ENCODE measurements around the gene GSK3A. TPM values are rescaled to one million over a fixed set of nuclear protein-coding genes. Genes with fewer than 3 reads are reported as not detected.
A peak's percentile ranks its signal among the peaks of the same experiment; 100 is the strongest.

The GSK3A gene
- total RNA-seq, 5 donors from 2014 or later (not counting 1 experiment from before 2014, with no cell fraction given), result 21.4 to 45.8 (median 38.1) TPM

DNA sequence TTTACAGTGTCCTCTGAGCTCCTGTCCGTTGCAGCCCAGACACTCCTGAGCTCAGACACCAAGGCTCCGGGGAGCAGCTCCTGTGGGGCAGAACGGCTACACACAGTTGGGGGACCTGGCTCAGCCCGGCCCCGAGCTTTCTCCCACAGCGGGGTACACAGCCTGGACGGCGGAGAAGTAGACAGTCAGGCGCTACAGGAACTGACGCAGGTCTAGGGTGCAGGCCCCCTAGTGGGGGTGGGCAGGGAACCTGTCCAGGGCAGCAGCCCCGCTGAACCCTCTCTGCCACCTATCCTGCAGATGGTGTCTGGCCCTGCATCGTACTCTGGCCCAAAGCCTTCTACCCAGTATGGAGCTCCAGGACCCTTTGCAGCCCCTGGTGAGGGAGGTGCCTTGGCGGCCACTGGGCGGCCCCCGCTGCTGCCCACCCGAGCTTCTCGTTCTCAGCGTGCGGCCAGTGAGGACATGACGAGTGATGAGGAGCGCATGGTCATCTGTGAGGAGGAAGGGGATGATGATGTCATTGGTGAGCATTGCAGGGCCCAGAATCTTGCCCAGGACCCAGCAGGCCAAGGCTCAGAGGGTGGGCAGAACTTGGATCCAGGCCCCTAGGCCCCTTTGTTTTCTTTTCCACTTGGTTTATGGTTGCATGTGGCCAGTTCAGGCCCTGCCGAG is 46.6 kb upstream of the GSK3A start:
- H3K9me3 ChIP-seq, result no peaks in the 10 kb centered on the region
- no peak for ATAC-seq (replicated peaks in 1 of 4)
- peaks cover 26 to 68% of the 10 kb centered on the region in 2 donors for H3K36me3 ChIP-seq (ENCODE audit: control insufficient read depth in 2 of 2, extremely low read depth in 1 of 2, insufficient read depth in 1 of 2, low read length in 1 of 2)
- Mint-ChIP-seq H3K27me3 (no peaks in the 10 kb centered on the region), H3K4me3 (no peak overlapping the region), H3K36me3 (peaks cover 13% of the 10 kb centered on the region), H3K4me1 (peaks cover 21 to 27% (median 27%) of the 10 kb centered on the region in 3 donors), H3K27ac (no peak overlapping the region), H3K9me3 (no peaks in the 10 kb centered on the region)
- H3K27ac ChIP-seq (ENCODE audit: low read length), result no peak overlapping the region
- H3K4me1 ChIP-seq (ENCODE audit: control insufficient read depth in 1 of 2, extremely low read depth in 1 of 2, insufficient read depth in 2 of 2, low read length in 2 of 2), result peaks cover 7 to 42% of the 10 kb centered on the region in 2 experiments
- ChIA-PET POLR2A (no interaction called here), CTCF (interaction anchor here in 1 of 2 donors (0.6 kb wide), 1 partner anchor 162 kb away, joined by 3 read pairs; no protein-coding TSS in a partner anchor)
- no peak for DNase-seq
- no peak overlapping the region for H3K4me3 ChIP-seq (ENCODE audit: control insufficient read depth in 1 of 2, extremely low read depth in 1 of 2, low read length in 1 of 2)
- H3K27me3 ChIP-seq (replicated peaks in 1 of 2; ENCODE audit: control insufficient read depth in 2 of 2, extremely low read depth in 1 of 2, insufficient read depth in 2 of 2, low read length in 1 of 2), result no peaks in the 10 kb centered on the region
- WGBS (ENCODE audit: insufficient coverage), result 96% methylated on average over 16 of the region's 22 CpGs

DNA sequence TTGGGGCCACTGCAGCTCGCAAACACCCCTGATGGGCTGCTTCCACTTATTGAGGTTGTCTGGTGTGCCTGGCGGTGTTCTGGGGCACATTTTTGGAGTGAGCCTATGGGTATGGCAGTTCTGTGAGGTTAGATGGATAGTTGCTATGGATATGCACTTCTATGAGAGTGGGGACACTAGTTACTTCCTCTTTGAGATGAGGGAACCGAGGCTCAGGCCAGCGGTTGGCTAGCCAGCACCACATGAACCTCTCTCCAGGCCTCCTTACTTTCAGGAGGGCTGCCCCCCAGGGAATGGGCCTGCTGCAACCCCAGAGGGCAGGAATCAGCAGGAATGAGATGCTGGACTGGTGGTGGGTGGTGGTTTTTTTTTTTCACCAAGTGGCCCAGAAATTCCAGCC is 46.0 kb upstream of the GSK3A start:
- Mint-ChIP-seq H3K27ac (no peak overlapping the region), H3K4me3 (no peak overlapping the region), H3K9me3 (no peaks in the 10 kb centered on the region), H3K27me3 (no peaks in the 10 kb centered on the region), H3K36me3 (peaks cover 11% of the 10 kb centered on the region), H3K4me1 (peaks cover 21 to 27% (median 27%) of the 10 kb centered on the region in 3 donors)
- ATAC-seq (replicated peaks in 1 of 4), result no peak
- no peak for DNase-seq
- POLR2A ChIA-PET, result no interaction called here
- no peaks in the 10 kb centered on the region for H3K27me3 ChIP-seq (replicated peaks in 1 of 2; ENCODE audit: control insufficient read depth in 2 of 2, extremely low read depth in 1 of 2, insufficient read depth in 2 of 2, low read length in 1 of 2)
- H3K36me3 ChIP-seq (ENCODE audit: control insufficient read depth in 2 of 2, extremely low read depth in 1 of 2, insufficient read depth in 1 of 2, low read length in 1 of 2), result peaks cover 22 to 62% of the 10 kb centered on the region in 2 donors
- H3K9me3 ChIP-seq, result no peaks in the 10 kb centered on the region
- H3K27ac ChIP-seq (ENCODE audit: low read length), result no peak overlapping the region
- CTCF ChIA-PET, result interaction anchor here in 1 of 2 donors (0.6 kb wide), 1 partner anchor 161 kb away, joined by 3 read pairs; no protein-coding TSS in a partner anchor
- H3K4me1 ChIP-seq (ENCODE audit: control insufficient read depth in 1 of 2, extremely low read depth in 1 of 2, insufficient read depth in 2 of 2, low read length in 2 of 2), result peaks cover 7 to 42% of the 10 kb centered on the region in 2 experiments
- no peak overlapping the region for H3K4me3 ChIP-seq (ENCODE audit: control insufficient read depth in 1 of 2, extremely low read depth in 1 of 2, low read length in 1 of 2)
- 100% methylated on average over 1 of the region's 4 CpGs for WGBS (ENCODE audit: insufficient coverage)

DNA sequence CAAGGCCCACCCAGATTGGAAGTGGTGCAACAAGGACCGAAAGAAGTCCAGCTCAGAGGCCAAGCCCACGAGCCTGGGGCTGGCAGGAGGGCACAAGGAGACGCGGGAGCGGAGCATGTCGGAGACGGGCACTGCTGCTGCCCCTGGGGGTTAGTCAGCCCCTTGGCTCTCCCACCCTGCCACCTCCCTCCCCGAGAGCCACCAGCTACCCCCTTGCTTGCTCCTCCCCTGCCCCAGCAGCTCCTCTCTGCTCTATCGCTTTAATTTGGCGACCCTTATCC is 45.4 kb upstream of the GSK3A start:
- Histone ChIP-seq H3K4me1 (ENCODE audit: control insufficient read depth in 1 of 2, extremely low read depth in 1 of 2, insufficient read depth in 2 of 2, low read length in 2 of 2) (peaks cover 13 to 48% of the 10 kb centered on the region in 2 experiments), H3K4me3 (ENCODE audit: control insufficient read depth in 1 of 2, extremely low read depth in 1 of 2, low read length in 1 of 2) (no peak overlapping the region), H3K27ac (ENCODE audit: low read length) (no peak overlapping the region), H3K9me3 (no peaks in the 10 kb centered on the region), H3K27me3 (replicated peaks in 1 of 2; ENCODE audit: control insufficient read depth in 2 of 2, extremely low read depth in 1 of 2, insufficient read depth in 2 of 2, low read length in 1 of 2) (no peaks in the 10 kb centered on the region), H3K36me3 (ENCODE audit: control insufficient read depth in 2 of 2, extremely low read depth in 1 of 2, insufficient read depth in 1 of 2, low read length in 1 of 2) (peaks cover 22 to 56% of the 10 kb centered on the region in 2 donors)
- Mint-ChIP-seq H3K36me3 (peaks cover 8% of the 10 kb centered on the region), H3K27ac (peak overlapping the region in 1 of 2 donors; percentile 27), H3K27me3 (no peaks in the 10 kb centered on the region), H3K4me3 (no peak overlapping the region), H3K4me1 (peaks cover 21 to 27% (median 27%) of the 10 kb centered on the region in 3 donors), H3K9me3 (no peaks in the 10 kb centered on the region)
- 100% methylated on average over 7 of the region's 10 CpGs for WGBS (ENCODE audit: insufficient coverage)
- CTCF ChIA-PET, result no interaction called here
- DNase-seq (no peak), ATAC-seq (replicated peaks in 1 of 4) (no peak)
- POLR2A ChIA-PET, result no interaction called here

DNA sequence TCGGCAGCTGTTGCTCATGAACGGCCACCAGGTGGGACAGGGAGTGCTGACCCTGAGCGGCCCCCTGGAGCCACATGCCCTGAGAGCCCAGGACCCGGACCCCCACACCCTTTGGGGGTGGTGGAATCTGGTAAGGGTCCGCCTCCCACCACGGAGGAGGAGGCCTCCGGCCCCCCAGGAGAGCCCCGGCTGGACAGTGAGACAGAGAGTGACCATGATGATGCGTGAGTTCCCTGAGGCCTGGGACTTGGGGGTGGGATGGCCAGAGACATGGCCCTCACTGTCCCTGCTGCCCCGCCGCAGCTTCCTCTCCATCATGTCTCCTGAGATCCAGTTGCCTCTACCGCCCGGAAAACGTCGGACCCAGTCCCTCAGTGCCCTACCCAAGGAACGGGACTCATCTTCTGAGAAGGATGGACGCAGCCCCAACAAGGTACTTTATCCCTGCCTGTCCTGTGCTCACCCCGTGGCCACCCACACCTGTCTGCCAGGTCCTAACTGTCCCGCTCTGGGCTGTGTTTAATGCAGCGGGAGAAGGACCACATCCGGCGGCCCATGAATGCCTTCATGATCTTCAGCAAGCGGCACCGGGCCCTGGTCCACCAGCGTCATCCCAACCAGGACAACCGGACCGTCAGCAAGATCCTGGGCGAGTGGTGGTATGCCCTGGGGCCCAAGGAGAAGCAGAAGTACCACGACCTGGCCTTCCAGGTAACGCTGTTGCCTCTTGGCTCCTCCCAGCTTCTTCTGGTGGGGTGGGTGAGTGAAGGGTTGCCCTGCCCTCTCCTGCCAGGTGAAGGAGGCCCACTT is 44.8 kb upstream of the GSK3A start:
- no peak overlapping the region for H3K27ac ChIP-seq (ENCODE audit: low read length)
- no peaks in the 10 kb centered on the region for H3K9me3 Mint-ChIP-seq
- H3K4me3 Mint-ChIP-seq, result no peak overlapping the region
- H3K36me3 ChIP-seq (ENCODE audit: control insufficient read depth in 2 of 2, extremely low read depth in 1 of 2, insufficient read depth in 1 of 2, low read length in 1 of 2), result peaks cover 22 to 51% of the 10 kb centered on the region in 2 donors
- ChIA-PET POLR2A (no interaction called here), CTCF (no interaction called here)
- DNase-seq (no peak), ATAC-seq (replicated peaks in 1 of 4) (no peak)
- H3K27me3 Mint-ChIP-seq, result no peaks in the 10 kb centered on the region
- no peak overlapping the region for H3K4me3 ChIP-seq (ENCODE audit: control insufficient read depth in 1 of 2, extremely low read depth in 1 of 2, low read length in 1 of 2)
- H3K36me3 Mint-ChIP-seq, result peaks cover 8% of the 10 kb centered on the region
- peaks cover 26 to 27% (median 27%) of the 10 kb centered on the region in 3 donors for H3K4me1 Mint-ChIP-seq
- H3K27me3 ChIP-seq (replicated peaks in 1 of 2; ENCODE audit: control insufficient read depth in 2 of 2, extremely low read depth in 1 of 2, insufficient read depth in 2 of 2, low read length in 1 of 2), result no peaks in the 10 kb centered on the region
- peaks cover 17 to 54% of the 10 kb centered on the region in 2 experiments for H3K4me1 ChIP-seq (ENCODE audit: control insufficient read depth in 1 of 2, extremely low read depth in 1 of 2, insufficient read depth in 2 of 2, low read length in 2 of 2)
- no peaks in the 10 kb centered on the region for H3K9me3 ChIP-seq
- peak overlapping the region in 1 of 2 donors; percentile 75 for H3K27ac Mint-ChIP-seq
- 97% methylated on average over 26 of the region's 30 CpGs for WGBS (ENCODE audit: insufficient coverage)

DNA sequence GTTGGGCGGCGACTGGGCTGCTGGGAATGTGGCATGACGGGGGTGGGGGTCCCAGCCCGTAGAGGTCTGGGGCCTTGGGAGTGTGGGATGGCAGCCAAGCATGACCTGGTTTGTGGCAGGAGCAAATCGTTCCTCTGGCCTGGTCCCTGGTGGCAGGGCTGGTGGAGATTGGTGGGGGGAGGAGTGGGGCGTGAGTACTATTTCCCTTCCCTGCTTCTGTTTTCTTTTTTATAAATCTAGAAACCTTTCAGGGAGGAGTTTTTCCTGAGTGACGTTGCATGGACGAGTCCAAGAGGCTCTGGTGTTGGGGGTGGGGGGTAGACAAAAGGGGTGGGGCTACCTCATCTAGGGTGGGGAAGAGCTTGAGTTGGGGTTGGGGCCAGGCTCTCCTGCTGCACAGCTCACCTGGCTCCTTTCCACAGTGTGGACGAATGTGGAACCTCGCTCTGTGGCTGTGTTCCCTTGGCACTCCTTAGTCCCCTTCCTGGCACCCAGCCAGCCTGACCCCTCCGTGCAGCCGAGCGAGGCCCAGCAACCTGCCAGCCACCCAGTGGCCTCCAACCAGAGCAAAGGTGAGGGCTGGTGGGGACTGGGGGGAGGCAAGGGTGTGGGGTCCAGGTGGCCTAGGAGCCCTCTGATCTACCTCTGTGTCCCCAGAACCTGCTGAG is 44.1 kb upstream of the GSK3A start:
- CTCF ChIA-PET, result no interaction called here
- Mint-ChIP-seq H3K4me3 (peak overlapping the region in 2 of 3 donors; percentile 31 to 91), H3K27ac (peak overlapping the region; percentile 87 to 91), H3K27me3 (no peaks in the 10 kb centered on the region), H3K4me1 (peaks cover 22 to 29% (median 22%) of the 10 kb centered on the region in 3 donors), H3K9me3 (no peaks in the 10 kb centered on the region), H3K36me3 (peaks cover 3% of the 10 kb centered on the region)
- POLR2A ChIA-PET, result no interaction called here
- Histone ChIP-seq H3K36me3 (ENCODE audit: control insufficient read depth in 2 of 2, extremely low read depth in 1 of 2, insufficient read depth in 1 of 2, low read length in 1 of 2) (peaks cover 22 to 48% of the 10 kb centered on the region in 2 donors), H3K4me1 (ENCODE audit: control insufficient read depth in 1 of 2, extremely low read depth in 1 of 2, insufficient read depth in 2 of 2, low read length in 2 of 2) (peaks cover 21 to 54% of the 10 kb centered on the region in 2 experiments), H3K4me3 (ENCODE audit: control insufficient read depth in 1 of 2, extremely low read depth in 1 of 2, low read length in 1 of 2) (no peak overlapping the region), H3K27ac (ENCODE audit: low read length) (no peak overlapping the region), H3K27me3 (replicated peaks in 1 of 2; ENCODE audit: control insufficient read depth in 2 of 2, extremely low read depth in 1 of 2, insufficient read depth in 2 of 2, low read length in 1 of 2) (no peaks in the 10 kb centered on the region), H3K9me3 (no peaks in the 10 kb centered on the region)
- ATAC-seq (replicated peaks in 1 of 4) (no peak), DNase-seq (no peak)
- 89% methylated on average over 7 of the region's 13 CpGs for WGBS (ENCODE audit: insufficient coverage)

DNA sequence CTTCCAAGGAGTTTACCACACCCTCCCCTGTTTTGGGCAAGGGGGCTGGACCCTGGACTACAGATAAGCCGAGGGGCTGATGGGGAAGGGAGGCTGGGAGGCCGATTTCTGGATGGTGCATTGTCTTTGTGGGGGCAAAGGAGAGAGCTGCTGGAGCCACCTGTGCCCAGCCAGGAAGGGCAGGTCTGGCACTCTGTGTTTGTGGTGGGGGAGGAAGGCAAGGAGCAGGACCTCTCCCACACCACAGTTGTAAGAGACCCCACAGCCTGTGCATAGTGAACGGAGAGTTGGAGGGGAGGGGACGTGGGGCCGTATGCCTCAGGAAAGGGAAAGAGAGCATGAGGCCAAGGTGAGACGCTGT is 43.6 kb upstream of the GSK3A start:
- no peaks in the 10 kb centered on the region for H3K27me3 Mint-ChIP-seq
- DNase-seq, result no peak
- H3K4me3 ChIP-seq (ENCODE audit: control insufficient read depth in 1 of 2, extremely low read depth in 1 of 2, low read length in 1 of 2), result no peak overlapping the region
- POLR2A ChIA-PET, result interaction anchor here in 1 of 2 donors (0.6 kb wide), 1 partner anchor 44 kb away, joined by 3 read pairs; the partner anchor contains the start of gene GSK3A
- no peaks in the 10 kb centered on the region for H3K9me3 ChIP-seq
- H3K27me3 ChIP-seq (replicated peaks in 1 of 2; ENCODE audit: control insufficient read depth in 2 of 2, extremely low read depth in 1 of 2, insufficient read depth in 2 of 2, low read length in 1 of 2), result no peaks in the 10 kb centered on the region
- H3K4me3 Mint-ChIP-seq, result peak overlapping the region; percentile 10 to 91 (median 88)
- peak overlapping the region; percentile 87 to 91 for H3K27ac Mint-ChIP-seq
- peaks cover 3% of the 10 kb centered on the region for H3K36me3 Mint-ChIP-seq
- no peak for ATAC-seq (replicated peaks in 1 of 4)
- CTCF ChIA-PET, result interaction anchor here in 1 of 2 donors (1.3 kb wide), 1 partner anchor 43 kb away, joined by 5 read pairs; the partner anchor contains the start of gene GSK3A
- 90% methylated on average over 4 of the region's 6 CpGs for WGBS (ENCODE audit: insufficient coverage)
- no peaks in the 10 kb centered on the region for H3K9me3 Mint-ChIP-seq
- peaks cover 20 to 32% (median 22%) of the 10 kb centered on the region in 3 donors for H3K4me1 Mint-ChIP-seq
- peaks cover 18 to 44% of the 10 kb centered on the region in 2 donors for H3K36me3 ChIP-seq (ENCODE audit: control insufficient read depth in 2 of 2, extremely low read depth in 1 of 2, insufficient read depth in 1 of 2, low read length in 1 of 2)
- peaks cover 26 to 54% of the 10 kb centered on the region in 2 experiments for H3K4me1 ChIP-seq (ENCODE audit: control insufficient read depth in 1 of 2, extremely low read depth in 1 of 2, insufficient read depth in 2 of 2, low read length in 2 of 2)
- H3K27ac ChIP-seq (ENCODE audit: low read length), result peak overlapping the region; percentile 48
